ENCODE data around the gene KCNQ2.
"Not testable (repeated sequence)": the region's sequence is repeated elsewhere in the genome, so short reads cannot be mapped to it uniquely, and the experiment has no call there.

KCNQ2 gene

GRCh38 chr20:63471981-63472831 lies at the start of gene KCNQ2:
TSS of gene KCNQ2 (minus strand) at chr20:63472655. CDS start at chr20:63472463, 192 bp downstream.
- DNase-seq: peak in 7 of 56 donors; percentile 9 to 40 (median 35)

- DNase-seq: no peak
Observed at GRCh38 chr20:63521602-63522001, 49.1 kb upstream of the KCNQ2 start.

GRCh38 chr20:63520934-63521601 lies 48.6 kb upstream of the KCNQ2 start:
- DNase-seq: peak in 49 of 56 donors; percentile 30 to 92 (median 65)

GRCh38 chr20:63520504-63520933 lies 48.1 kb upstream of the KCNQ2 start, which contains the start of gene PPDPF:
TSS of gene PPDPF (plus strand) at chr20:63520765. CDS start at chr20:63521309, 544 bp downstream.
- DNase-seq: peak in 51 of 56 donors; percentile 21 to 95 (median 72)

GRCh38 chr20:63519668-63520503 lies 47.4 kb upstream of the KCNQ2 start:
- DNase-seq: peak in 17 of 56 donors; percentile 51 to 85 (median 62)

GRCh38 chr20:63518946-63519667 lies 46.7 kb upstream of the KCNQ2 start:
- no peak for DNase-seq

GRCh38 chr20:63518351-63518861 lies 46.0 kb upstream of the KCNQ2 start:
- no peak for DNase-seq

GRCh38 chr20:63517376-63518309 lies 45.2 kb upstream of the KCNQ2 start:
- DNase-seq: peak in 1 of 56 donors; percentile 29

- DNase-seq: not testable (repeated sequence)
Observed at GRCh38 chr20:63514520-63514919, 42.1 kb upstream of the KCNQ2 start.

- DNase-seq: no peak
Observed at GRCh38 chr20:63513207-63513606, 40.8 kb upstream of the KCNQ2 start.

GRCh38 chr20:63509088-63509564 lies 36.7 kb upstream of the KCNQ2 start:
- DNase-seq: no peak

- DNase-seq: no peak
Observed at GRCh38 chr20:63508072-63508768, 35.8 kb upstream of the KCNQ2 start.

GRCh38 chr20:63507083-63507743 lies 34.8 kb upstream of the KCNQ2 start:
- no peak for DNase-seq

- no peak for DNase-seq
Observed at GRCh38 chr20:63505723-63506122, 33.3 kb upstream of the KCNQ2 start.

GRCh38 chr20:63505281-63505680 lies 32.8 kb upstream of the KCNQ2 start:
- DNase-seq: no peak

GRCh38 chr20:63504642-63505041 lies 32.2 kb upstream of the KCNQ2 start:
- no peak for DNase-seq

- DNase-seq: no peak
Observed at GRCh38 chr20:63503524-63503923, 31.1 kb upstream of the KCNQ2 start.

- peak in 1 of 56 donors; percentile 27 for DNase-seq
Observed at GRCh38 chr20:63502671-63503172, 30.3 kb upstream of the KCNQ2 start.

Measured in amygdala (tissue), 56 donors.